Immature natural killer cell (primary cell): ENCODE measurements around the gene RAI14. TPM values are rescaled to one million over a fixed set of nuclear protein-coding genes. Genes with fewer than 3 reads are reported as not detected.

Experiments
- DNase-seq, 3 donors: peaks; one replicate each; pipeline ENCODE4 v3.0.0; 2022; ENCODE audit warnings: mixed read lengths in 1 of 3
- H3K27ac Mint-ChIP-seq, 6 donors: one replicate each; pipeline ENCODE4 v1.8.0; 2020; ENCODE audit warnings: mixed read lengths in 6 of 6, mild to moderate bottlenecking in 5 of 6, inconsistent platforms in 4 of 6, moderate library complexity in 3 of 6
- H3K27me3 Mint-ChIP-seq, 3 donors: one replicate each; pipeline ENCODE4 v1.8.0; 2020 to 2021; ENCODE audit warnings: low read depth in 3 of 3, mild to moderate bottlenecking in 3 of 3, mixed read lengths in 3 of 3, moderate library complexity in 3 of 3, inconsistent platforms in 1 of 3
- H3K36me3 Mint-ChIP-seq, 3 donors: one replicate each; pipeline ENCODE4 v1.8.0; 2020; ENCODE audit warnings: mixed read lengths in 3 of 3, inconsistent platforms in 2 of 3, mild to moderate bottlenecking in 2 of 3
- H3K4me1 Mint-ChIP-seq, 2 donors: one replicate each; pipeline ENCODE4 v1.8.0; 2020; ENCODE audit warnings: inconsistent platforms in 2 of 2, mild to moderate bottlenecking in 2 of 2, mixed read lengths in 2 of 2, moderate library complexity in 1 of 2
- H3K4me3 Mint-ChIP-seq, 5 donors: one replicate each; pipeline ENCODE4 v1.8.0; 2020; ENCODE audit warnings: mild to moderate bottlenecking in 5 of 5, mixed read lengths in 5 of 5, inconsistent platforms in 3 of 5, moderate library complexity in 3 of 5
- H3K9me3 Mint-ChIP-seq, 6 donors: one replicate each; pipeline ENCODE4 v1.8.0; 2020; ENCODE audit warnings: mild to moderate bottlenecking in 6 of 6, mixed read lengths in 6 of 6, inconsistent platforms in 4 of 6, moderate library complexity in 3 of 6
- polyA plus RNA-seq, 3 donors: library from polyadenylated mRNA; unstranded; fragments of 300-500 nt; fragmentation: Illumina TruSeq; gene quantifications; one replicate each; pipeline ENCODE4 v1.2.3, GENCODE V29; 2021

RAI14 gene
- polyA plus RNA-seq, 3 donors from 2014 or later = 0.97 to 6.6 TPM; not detected in 1

DNA sequence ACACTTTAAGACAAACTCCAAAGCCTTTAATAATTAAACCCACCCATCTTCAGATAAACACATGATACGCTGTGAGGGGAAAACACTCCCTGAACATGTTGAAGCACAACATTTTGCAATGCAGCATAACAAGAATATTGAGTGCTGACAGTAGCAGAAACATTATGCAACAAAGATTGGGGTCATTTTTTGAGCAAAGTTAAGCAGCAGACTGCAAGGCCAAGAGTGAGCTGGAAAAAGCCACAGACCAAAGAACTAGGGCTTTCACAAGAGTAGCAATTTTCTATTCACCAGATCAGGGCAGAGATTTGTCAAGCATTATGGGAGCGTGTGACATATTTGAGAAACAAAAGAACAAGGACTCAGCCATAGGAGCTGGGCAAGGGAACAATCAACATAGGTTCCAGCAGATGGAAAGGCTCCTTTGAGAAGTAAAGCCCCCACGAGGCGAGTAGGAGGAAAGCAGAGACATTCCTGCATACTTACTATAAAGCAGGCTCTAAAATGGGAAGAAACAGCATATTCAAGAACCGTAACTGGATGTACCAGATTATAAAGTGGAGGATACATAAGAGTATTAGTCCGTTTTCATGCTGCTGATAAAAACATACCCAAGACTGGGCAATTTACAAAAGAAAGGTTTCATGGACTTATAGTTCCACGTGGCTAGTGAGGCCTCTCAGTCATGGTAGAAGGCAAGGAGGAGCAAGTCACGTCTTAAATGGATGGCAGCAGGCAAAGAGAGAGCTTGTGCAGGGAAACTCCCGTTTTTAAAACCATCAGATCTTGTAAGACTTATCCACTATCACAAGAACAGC lies 178.1 kb downstream of the RAI14 start:
- Mint-ChIP-seq H3K36me3 (peaks cover 0 to 7% (median 0%) of the 10 kb centered on the region in 3 donors), H3K4me3 (no peak overlapping the region), H3K4me1 (peaks cover 7 to 10% of the 10 kb centered on the region in 2 donors), H3K27ac (peak overlapping the region in 1 of 6 donors; percentile 1), H3K9me3 (no peaks in the 10 kb centered on the region), H3K27me3 (peaks cover 7 to 8% (median 7%) of the 10 kb centered on the region in 3 donors)
- no peak for DNase-seq

DNA sequence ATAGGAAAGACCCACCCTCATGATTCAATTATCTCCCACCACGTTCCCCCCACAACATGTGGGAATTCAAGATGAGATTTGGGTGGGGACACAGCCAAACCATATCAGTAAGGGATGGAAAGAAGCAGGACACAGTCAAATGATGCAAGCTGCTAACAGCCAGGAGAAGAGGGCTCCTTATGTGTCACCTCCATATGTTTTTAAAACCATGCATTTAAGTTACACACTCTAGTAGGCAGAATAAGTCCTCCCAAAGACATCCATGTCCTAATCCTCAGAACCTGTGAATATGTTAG lies 178.6 kb downstream of the RAI14 start:
- H3K4me1 Mint-ChIP-seq = peaks cover 12 to 16% of the 10 kb centered on the region in 2 donors
- DNase-seq = no peak
- peak overlapping the region in 1 of 6 donors; percentile 1 for H3K27ac Mint-ChIP-seq
- H3K27me3 Mint-ChIP-seq = peaks cover 12 to 14% (median 12%) of the 10 kb centered on the region in 3 donors
- H3K4me3 Mint-ChIP-seq = no peak overlapping the region
- H3K36me3 Mint-ChIP-seq = peaks cover 0 to 4% (median 0%) of the 10 kb centered on the region in 3 donors
- no peaks in the 10 kb centered on the region for H3K9me3 Mint-ChIP-seq

DNA sequence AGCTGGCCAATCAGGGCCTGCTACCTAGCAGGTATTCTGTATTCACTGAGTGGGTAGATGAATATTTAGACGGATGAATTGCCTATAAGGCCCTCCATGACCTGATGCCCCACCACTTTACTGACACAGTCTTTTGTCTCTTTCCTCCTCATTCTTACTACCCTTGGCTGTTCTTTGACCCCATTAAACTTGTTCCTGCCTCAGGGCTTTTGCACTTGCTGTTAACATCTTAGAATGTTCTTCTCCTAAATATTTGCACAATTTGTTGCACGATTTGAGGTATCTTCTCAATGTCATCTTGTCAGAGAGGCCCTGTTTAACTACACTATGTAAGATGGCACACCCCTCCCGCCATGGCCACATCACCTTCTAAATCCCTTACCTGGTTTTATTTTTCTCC lies 179.5 kb downstream of the RAI14 start:
- H3K27ac Mint-ChIP-seq = peak overlapping the region in 3 of 6 donors; percentile 33 to 93 (median 52)
- no peak overlapping the region for H3K4me3 Mint-ChIP-seq
- peaks cover 0 to under 1% (median 0%) of the 10 kb centered on the region in 3 donors for H3K36me3 Mint-ChIP-seq
- no peak for DNase-seq
- peaks cover 12 to 20% (median 12%) of the 10 kb centered on the region in 3 donors for H3K27me3 Mint-ChIP-seq
- H3K9me3 Mint-ChIP-seq = no peaks in the 10 kb centered on the region
- H3K4me1 Mint-ChIP-seq = peaks cover 13 to 17% of the 10 kb centered on the region in 2 donors

DNA sequence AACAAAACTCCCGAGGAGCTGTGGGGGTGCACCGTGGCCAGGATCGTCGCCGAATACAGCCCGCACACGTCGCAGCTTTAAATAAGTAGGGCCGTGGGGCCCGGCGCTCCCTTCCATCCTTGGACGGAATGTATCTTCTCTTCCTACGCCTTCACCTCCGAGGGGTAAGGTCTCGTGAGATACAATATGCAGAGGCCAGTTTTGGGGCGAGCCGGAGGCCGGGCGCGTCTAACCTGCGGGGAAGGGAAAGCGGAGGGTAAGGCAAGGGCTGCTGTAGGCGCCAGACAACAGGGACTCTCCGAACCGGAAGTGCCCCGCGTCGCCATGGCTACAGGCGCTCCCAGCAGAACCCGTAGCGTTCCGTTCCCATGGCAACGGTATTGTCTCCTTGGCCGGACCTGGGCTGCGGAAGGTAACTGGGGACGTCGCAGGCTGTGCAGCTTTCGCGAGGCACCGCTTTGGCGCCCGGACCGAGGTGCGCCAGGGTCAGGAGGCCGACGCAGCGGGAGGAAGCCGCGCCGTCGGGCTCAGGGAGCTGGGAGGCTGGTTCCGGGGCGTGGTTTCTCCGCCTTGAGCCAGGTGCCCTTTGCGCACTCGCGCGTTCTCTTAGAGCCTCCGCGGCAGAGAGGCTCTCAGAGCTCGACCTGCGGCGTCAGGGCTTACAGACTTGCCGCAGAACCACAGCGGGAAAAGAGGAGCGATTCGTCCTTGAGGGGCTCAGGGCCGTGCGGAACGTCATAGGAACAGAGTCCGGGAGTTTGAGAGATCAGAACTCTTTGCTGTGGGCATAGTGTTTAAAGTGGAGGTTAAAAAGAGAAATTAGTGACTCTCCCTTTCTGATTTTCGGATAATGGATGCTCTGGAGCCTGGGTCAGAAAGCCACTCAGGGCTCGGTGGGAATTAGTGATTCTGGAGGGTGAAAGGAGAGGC lies 182.9 kb downstream of the RAI14 start, which contains the start of gene TTC23L:
Gene TTC23L, plus strand, starts transcription at position 380 of the 930 bp plus-strand sequence. CDS start 1,508 bp downstream, outside the sequence.
- Mint-ChIP-seq H3K27me3 (peaks cover 16 to 22% (median 19%) of the 10 kb centered on the region in 3 donors), H3K4me1 (peaks cover 13 to 17% of the 10 kb centered on the region in 2 donors), H3K36me3 (no peaks in the 10 kb centered on the region), H3K4me3 (peak within 1 kb of the TSS; percentile 92 to 98 (median 94)), H3K9me3 (no peaks in the 10 kb centered on the region), H3K27ac (peak within 1 kb of the TSS; percentile 89 to 98 (median 95))
- peak; percentile 87 to 91 (median 91) for DNase-seq

DNA sequence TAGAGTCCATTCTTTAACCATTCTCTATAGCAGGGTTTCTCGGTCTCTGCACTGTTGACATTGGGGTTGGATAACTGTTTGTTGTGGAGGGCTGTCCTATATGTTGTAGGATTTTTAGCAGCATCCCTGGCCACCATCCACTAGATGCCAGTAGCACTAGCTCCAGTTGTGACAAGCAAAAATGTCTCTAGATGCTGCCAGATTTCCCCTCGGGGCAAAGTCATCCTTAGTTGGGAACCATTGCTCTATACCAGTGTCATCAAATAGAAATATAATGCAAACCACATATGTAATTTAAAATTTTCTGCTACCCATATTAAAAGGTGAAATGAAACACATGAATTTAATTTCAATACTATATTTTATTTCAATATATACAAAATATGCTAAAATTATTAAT lies 185.7 kb downstream of the RAI14 start:
- H3K9me3 Mint-ChIP-seq = no peaks in the 10 kb centered on the region
- peaks cover 19 to 23% (median 22%) of the 10 kb centered on the region in 3 donors for H3K27me3 Mint-ChIP-seq
- peaks cover 13 to 17% of the 10 kb centered on the region in 2 donors for H3K4me1 Mint-ChIP-seq
- H3K36me3 Mint-ChIP-seq = no peaks in the 10 kb centered on the region
- peak overlapping the region in 1 of 6 donors; percentile 5 for H3K27ac Mint-ChIP-seq
- H3K4me3 Mint-ChIP-seq = no peak overlapping the region
- no peak for DNase-seq

GRCh38 chr5:34842554-34842953 lies 186.4 kb downstream of the RAI14 start:
- peaks cover 19 to 23% (median 19%) of the 10 kb centered on the region in 3 donors for H3K27me3 Mint-ChIP-seq
- peaks cover 13 to 17% of the 10 kb centered on the region in 2 donors for H3K4me1 Mint-ChIP-seq
- peak overlapping the region in 1 of 6 donors; percentile 42 for H3K27ac Mint-ChIP-seq
- no peaks in the 10 kb centered on the region for H3K9me3 Mint-ChIP-seq
- H3K4me3 Mint-ChIP-seq = no peak overlapping the region
- H3K36me3 Mint-ChIP-seq = no peaks in the 10 kb centered on the region
- DNase-seq = no peak

DNA sequence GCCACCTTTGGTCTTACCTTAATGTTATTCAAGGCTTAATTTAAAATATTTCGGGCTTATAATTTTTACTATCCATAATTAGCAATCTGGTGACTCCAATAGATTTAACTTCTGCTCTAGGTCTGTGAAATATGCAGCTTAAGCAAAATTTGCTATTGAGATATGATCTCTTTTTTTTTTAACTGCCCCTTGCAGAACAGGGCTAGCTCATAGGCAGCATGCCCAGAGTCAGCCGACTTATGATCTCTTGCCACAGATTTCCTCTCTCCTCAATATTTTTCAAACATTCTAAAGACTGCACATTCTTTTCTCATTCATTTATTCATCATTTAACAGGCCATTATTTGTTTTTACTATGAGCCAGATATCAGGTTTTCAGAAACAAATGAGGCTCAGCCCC lies 187.4 kb downstream of the RAI14 start:
- Mint-ChIP-seq H3K9me3 (no peaks in the 10 kb centered on the region), H3K36me3 (no peaks in the 10 kb centered on the region), H3K4me3 (no peak overlapping the region), H3K4me1 (peaks cover 9 to 14% of the 10 kb centered on the region in 2 donors), H3K27ac (no peak overlapping the region), H3K27me3 (peaks cover 19 to 24% (median 19%) of the 10 kb centered on the region in 3 donors)
- DNase-seq = no peak

DNA sequence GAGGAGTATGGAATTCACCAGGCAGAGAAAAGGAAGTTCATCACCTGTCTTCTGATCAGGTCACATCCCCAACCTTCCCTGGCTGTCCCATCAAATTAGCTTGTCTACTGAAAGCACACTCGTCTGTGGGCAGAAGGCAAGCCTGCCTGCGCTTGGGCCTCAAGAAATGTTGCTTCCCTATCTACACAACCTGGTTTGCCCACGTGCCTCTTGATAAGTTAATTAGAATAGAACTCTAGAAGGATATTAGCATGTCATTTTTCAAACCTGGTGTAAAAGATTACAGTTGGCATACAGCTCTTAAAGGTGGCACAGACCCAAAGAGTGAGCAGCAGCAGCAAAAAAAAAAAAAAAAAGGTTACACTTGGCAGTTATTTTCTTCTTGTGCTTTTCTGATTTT lies 188.0 kb downstream of the RAI14 start:
- DNase-seq = no peak
- Mint-ChIP-seq H3K4me3 (no peak overlapping the region), H3K27ac (no peak overlapping the region), H3K27me3 (peaks cover 14 to 19% (median 15%) of the 10 kb centered on the region in 3 donors), H3K36me3 (no peaks in the 10 kb centered on the region), H3K4me1 (peaks cover 6 to 8% of the 10 kb centered on the region in 2 donors), H3K9me3 (no peaks in the 10 kb centered on the region)

DNA sequence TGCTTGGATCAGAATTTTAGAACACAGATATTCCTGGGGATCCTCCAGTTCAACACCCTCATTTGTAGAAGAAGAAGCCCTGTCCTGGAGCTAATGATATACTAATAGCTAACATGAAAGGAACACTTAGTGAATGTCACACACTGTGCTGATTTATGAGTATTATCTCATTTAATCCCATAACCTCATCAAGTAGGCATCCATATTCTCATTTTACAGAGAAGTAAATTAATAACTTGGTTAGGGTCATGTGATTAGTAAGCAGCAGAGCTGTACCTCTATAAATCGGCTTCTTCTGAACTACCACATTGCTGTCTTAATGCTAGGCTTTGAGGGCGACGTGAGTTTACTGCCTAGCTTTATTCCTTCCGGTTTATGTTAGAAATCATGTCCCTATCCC lies 188.9 kb downstream of the RAI14 start:
- Mint-ChIP-seq H3K4me3 (no peak overlapping the region), H3K27ac (no peak overlapping the region), H3K27me3 (peaks cover 8 to 14% (median 9%) of the 10 kb centered on the region in 3 donors), H3K36me3 (no peaks in the 10 kb centered on the region), H3K9me3 (no peaks in the 10 kb centered on the region), H3K4me1 (no peaks in the 10 kb centered on the region)
- no peak for DNase-seq

DNA sequence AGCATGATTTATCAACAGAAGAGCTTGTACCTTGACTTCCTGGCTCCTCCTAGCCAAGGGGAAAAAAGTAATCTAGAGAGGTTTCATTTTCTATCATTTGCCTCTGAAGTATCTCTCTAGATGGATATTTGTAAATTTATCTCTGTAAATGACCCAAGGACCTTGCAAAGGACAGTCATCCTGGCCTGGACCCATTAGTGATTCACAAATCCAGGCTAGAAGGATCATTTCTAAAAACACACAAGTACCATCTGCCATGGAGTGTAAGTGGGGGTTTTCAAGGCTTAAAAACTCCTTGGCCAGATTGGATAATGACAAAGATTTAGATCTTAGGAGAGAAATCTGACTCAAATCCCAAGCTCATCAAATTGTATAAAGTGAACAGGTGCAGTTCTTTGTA lies 190.9 kb downstream of the RAI14 start:
- no peaks in the 10 kb centered on the region for H3K4me1 Mint-ChIP-seq
- no peaks in the 10 kb centered on the region for H3K9me3 Mint-ChIP-seq
- H3K4me3 Mint-ChIP-seq = no peak overlapping the region
- H3K27ac Mint-ChIP-seq = no peak overlapping the region
- DNase-seq = no peak
- H3K36me3 Mint-ChIP-seq = no peaks in the 10 kb centered on the region
- H3K27me3 Mint-ChIP-seq = peaks cover 1 to 10% (median 9%) of the 10 kb centered on the region in 3 donors

DNA sequence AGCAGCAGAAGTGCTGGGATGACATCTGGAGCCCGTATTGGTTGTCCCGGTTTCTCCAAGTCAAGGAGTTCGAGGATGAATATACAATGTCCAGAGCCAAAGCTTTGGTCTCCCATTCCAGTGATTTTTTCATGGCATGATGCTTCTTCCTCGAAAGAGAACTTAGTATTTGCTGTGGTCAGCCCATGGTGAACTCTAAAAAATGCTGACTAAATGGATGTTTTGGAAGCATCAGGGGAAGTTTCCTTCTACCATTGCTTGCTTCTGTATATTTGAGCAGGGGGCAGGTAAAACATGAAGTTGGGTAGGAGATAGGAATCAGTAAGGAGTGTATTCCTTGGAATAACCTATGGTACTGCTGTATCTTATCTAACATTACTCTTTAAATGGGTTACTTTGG lies 191.4 kb downstream of the RAI14 start:
- Mint-ChIP-seq H3K9me3 (no peaks in the 10 kb centered on the region), H3K4me1 (no peaks in the 10 kb centered on the region), H3K27ac (no peak overlapping the region), H3K27me3 (peaks cover 1 to 9% (median 7%) of the 10 kb centered on the region in 3 donors), H3K36me3 (no peaks in the 10 kb centered on the region), H3K4me3 (no peak overlapping the region)
- no peak for DNase-seq

DNA sequence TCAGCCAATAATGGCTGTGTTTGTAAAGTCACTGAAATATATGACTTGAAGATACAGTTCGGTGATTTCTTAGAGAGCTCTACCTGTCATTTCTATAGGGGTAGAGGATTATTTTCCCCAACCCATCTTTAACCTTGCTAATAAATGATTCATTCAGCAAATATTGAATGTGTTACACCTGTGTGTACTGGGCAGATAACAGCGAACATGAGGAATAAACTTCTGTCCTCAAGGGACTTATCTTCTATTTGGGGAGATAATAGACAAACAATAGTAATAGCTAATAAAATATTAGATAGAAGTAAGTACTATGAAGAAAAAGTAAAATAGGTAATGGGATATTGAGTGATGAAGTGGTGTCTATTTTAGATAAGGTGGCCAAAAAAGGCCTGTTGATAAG lies 192.1 kb downstream of the RAI14 start:
- no peak for DNase-seq
- H3K4me3 Mint-ChIP-seq = no peak overlapping the region
- no peaks in the 10 kb centered on the region for H3K9me3 Mint-ChIP-seq
- H3K27me3 Mint-ChIP-seq = peaks cover 1 to 11% (median 11%) of the 10 kb centered on the region in 3 donors
- H3K27ac Mint-ChIP-seq = no peak overlapping the region
- H3K4me1 Mint-ChIP-seq = no peaks in the 10 kb centered on the region
- H3K36me3 Mint-ChIP-seq = no peaks in the 10 kb centered on the region

DNA sequence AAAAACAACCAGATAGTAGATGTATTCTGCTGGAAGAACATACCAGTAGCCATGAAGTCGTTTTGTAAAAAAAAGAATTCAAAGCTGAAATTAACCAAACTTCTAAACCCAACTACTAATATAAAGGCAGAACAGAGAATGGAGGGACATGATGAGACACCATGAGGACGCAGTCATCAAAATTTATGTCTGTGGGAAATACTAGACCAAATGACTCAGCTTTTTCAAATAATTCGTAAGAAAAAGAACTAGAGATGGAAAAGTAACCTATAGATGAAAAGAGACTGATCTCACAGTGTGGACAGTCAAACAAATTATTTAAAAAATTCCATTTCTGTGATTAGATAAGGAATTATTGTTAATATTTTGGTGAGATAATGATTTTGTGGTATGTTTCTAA lies 193.1 kb downstream of the RAI14 start:
- no peaks in the 10 kb centered on the region for H3K36me3 Mint-ChIP-seq
- H3K9me3 Mint-ChIP-seq = peaks cover 0 to 1% (median 0%) of the 10 kb centered on the region in 6 donors
- peaks cover 1 to 11% (median 7%) of the 10 kb centered on the region in 3 donors for H3K27me3 Mint-ChIP-seq
- DNase-seq = no peak
- H3K4me1 Mint-ChIP-seq = no peaks in the 10 kb centered on the region
- no peak overlapping the region for H3K4me3 Mint-ChIP-seq
- H3K27ac Mint-ChIP-seq = no peak overlapping the region
